ENCODE results near the gene CDS2. TPM values are rescaled to one million over a fixed set of nuclear protein-coding genes. Genes with fewer than 3 reads are reported as not detected.

The CDS2 gene
- total and polyA plus RNA-seq, 2 of the 13 experiments (the other 11 are each of a cell fraction or from before 2014, with no cell fraction given) = 81.3 to 153 TPM

- H3K36me3 ChIP-seq (replicated peaks in 1 of 2; ENCODE audit: control insufficient read depth in 1 of 2, insufficient read depth in 2 of 2, low read length in 2 of 2) = peaks cover under 1 to 1% of the 10 kb centered on the region in 2 experiments; a peak in 1 of 5 replicates
- no peaks in the 10 kb centered on the region for H3K9me3 ChIP-seq (ENCODE audit: low read length)
- peaks cover 83% of the 10 kb centered on the region for H3K79me2 ChIP-seq (ENCODE audit: insufficient read depth, low read length)
- ChIA-PET CTCF (ENCODE audit: low intra/inter-chr PET ratio, low total read pairs) (no interaction called here), POLR2A (interaction anchor here (0.7 to 12.0 kb wide), 6 partner anchors 8 to 64 kb away, joined by 3 to 176 read pairs (median 4); partner anchors contain the start of genes CDS2 and PCNA)
- FAIRE-seq = no peak
- H3K27me3 ChIP-seq (ENCODE audit: control insufficient read depth in 1 of 2, insufficient read depth in 2 of 2, low read length in 2 of 2) = no peaks in the 10 kb centered on the region
- 39% methylated on average over 3 of the region's 3 CpGs for WGBS (ENCODE audit: low lambda C conversion rate)
- peaks cover 100% of the 10 kb centered on the region for H3K4me1 ChIP-seq (ENCODE audit: insufficient read depth, low read length)
- no peak overlapping the region for H2AFZ ChIP-seq (ENCODE audit: low read length)
- H3K4me2 ChIP-seq (ENCODE audit: low read depth, low read length) = peak overlapping the region; percentile 84
- no peaks in the 10 kb centered on the region for H4K20me1 ChIP-seq (ENCODE audit: insufficient read depth, low read length)
- BruUV-seq (replicated peaks) = no TSS peak
- in situ Hi-C loops (cut with HindIII; ENCODE audit: extremely low pct_ligation_motif_present, low pct_unique_long_range_greater_than_20kb) = loop anchor here (10.0 kb wide), 1 partner anchor 65 kb away; no protein-coding TSS in a partner anchor
- H3K9ac ChIP-seq (ENCODE audit: insufficient read depth, low read depth, low read length) = peak overlapping the region; percentile 70
- DNase-seq (ENCODE audit: low spot score) = no peak
- H3K4me3 ChIP-seq (replicated peaks in 1 of 3; ENCODE audit: insufficient read depth in 1 of 3, low read depth in 2 of 3, low read length in 3 of 3) = peak overlapping the region in 2 of 3 experiments; percentile 13 to 47; a peak in 2 of 6 replicates
- ATAC-seq = no peak
- intact Hi-C loops (cut with micrococcal nuclease; ENCODE audit: unreplicated experiment) = loop anchor here (1.0 kb wide), 1 partner anchor 30 kb away; no protein-coding TSS in a partner anchor
- H3K27ac ChIP-seq (ENCODE audit: extremely low read length, insufficient read depth, low read length) = peak overlapping the region; percentile 87
- TF ChIP-seq ZNF616 (CRISPR knock-in tag; IDR thresholded peaks at IDR 0.05; ENCODE audit: low read depth) (0 out of 2 replicates have a peak, but pooled peaks have one; percentile 3), ZNF563 (CRISPR knock-in tag; IDR thresholded peaks at IDR 0.05) (no peak), ZBTB37 (CRISPR knock-in tag; IDR thresholded peaks at IDR 0.05) (0 out of 2 replicates have a peak, but pooled peaks have one; percentile 45), PAWR (CRISPR knock-in tag; IDR thresholded peaks at IDR 0.05; ENCODE audit: borderline replicate concordance) (no peak), JUN (CRISPR knock-in tag; IDR thresholded peaks at IDR 0.05) (no peak), SRF (IDR thresholded peaks at IDR 0.05; ENCODE audit: low read depth, low read length) (no peak), E2F2 (CRISPR knock-in tag; IDR thresholded peaks at IDR 0.05; ENCODE audit: borderline replicate concordance) (no peak), ZNF552 (CRISPR knock-in tag; IDR thresholded peaks at IDR 0.05; ENCODE audit: borderline replicate concordance) (no peak), ZNF781 (CRISPR knock-in tag; IDR thresholded peaks at IDR 0.05; ENCODE audit: borderline replicate concordance, not compliant biosample characterization) (no peak), PAXIP1 (CRISPR knock-in tag; conservative IDR thresholded peaks at IDR 0.05) (no peak), ZNF607 (CRISPR knock-in tag; IDR thresholded peaks at IDR 0.05; ENCODE audit: borderline replicate concordance) (peak; percentile 66; the same call in 1 of the 2 replicates), ZNF432 (CRISPR knock-in tag; IDR thresholded peaks at IDR 0.05; ENCODE audit: borderline replicate concordance) (no peak), MZF1 (CRISPR knock-in tag; IDR thresholded peaks at IDR 0.05; ENCODE audit: borderline replicate concordance) (no peak), ZNF329 (CRISPR knock-in tag; IDR thresholded peaks at IDR 0.05; ENCODE audit: low read depth) (no peak), SRSF1 (optimal IDR thresholded peaks at IDR 0.05; ENCODE audit: low read depth, low read length) (no peak), AHR (CRISPR knock-in tag; IDR thresholded peaks at IDR 0.05) (no peak), ZNF597 (CRISPR knock-in tag; IDR thresholded peaks at IDR 0.05) (no peak), ZNF446 (CRISPR knock-in tag; IDR thresholded peaks at IDR 0.05) (no peak)
Observed at GRCh38 chr20:5149892-5150225, 23.1 kb downstream of the CDS2 start.

All from HepG2 (cell line).